ENCODE data around the gene MICALL2.

Gene MICALL2

GRCh38 chr7:1387261-1387660 is 72.0 kb downstream of the MICALL2 start:
- Histone ChIP-seq H4K8ac (ENCODE audit: low read length) (no peak overlapping the region), H3K14ac (ENCODE audit: low read length in 2 of 2) (no peak overlapping the region), H3K4me3 (ENCODE audit: insufficient read depth in 1 of 2, low read depth in 1 of 2, low read length in 2 of 2) (no peak overlapping the region), H3K18ac (ENCODE audit: low read depth in 1 of 2, low read length in 2 of 2) (no peak overlapping the region), H3K9ac (ENCODE audit: low read length) (no peak overlapping the region), H3K23ac (ENCODE audit: low read length in 2 of 2) (no peak overlapping the region), H3K27ac (ENCODE audit: low read length, poor library complexity, severe bottlenecking) (no peak overlapping the region), H3K4ac (ENCODE audit: low read depth in 1 of 2, low read length in 2 of 2) (no peak overlapping the region), H2BK120ac (ENCODE audit: low read depth, low read length) (no peak overlapping the region), H3K4me2 (ENCODE audit: low read length, poor library complexity, severe bottlenecking) (no peak overlapping the region), H3K4me1 (ENCODE audit: control insufficient read depth, insufficient read depth, low read depth, low read length) (no peaks in the 10 kb centered on the region), H2BK12ac (ENCODE audit: low read length in 2 of 2) (no peak overlapping the region), H2BK15ac (ENCODE audit: low read depth, poor library complexity, severe bottlenecking) (no peak overlapping the region), H2BK5ac (ENCODE audit: low read depth, low read length, poor library complexity, severe bottlenecking) (no peak overlapping the region), H2AFZ (ENCODE audit: low read depth, low read length) (no peak overlapping the region), H2AK5ac (ENCODE audit: low read length, severe bottlenecking) (no peak overlapping the region), H3K9me3 (ENCODE audit: control insufficient read depth, low read length) (peaks cover 11% of the 10 kb centered on the region), H4K91ac (ENCODE audit: low read length) (peak overlapping the region; percentile 28), H3K79me1 (replicated peaks; ENCODE audit: low read length, poor library complexity, severe bottlenecking) (no peaks in the 10 kb centered on the region), H3K27me3 (ENCODE audit: control insufficient read depth in 1 of 2, insufficient read depth in 1 of 2, low read length in 2 of 2) (peaks cover 42 to 83% of the 10 kb centered on the region in 2 experiments), H3K36me3 (ENCODE audit: control insufficient read depth in 1 of 2, insufficient read depth in 2 of 2, low read depth in 1 of 2, low read length in 2 of 2) (no peaks in the 10 kb centered on the region)
- WGBS = 79% methylated on average over 17 of the region's 18 CpGs
- no peak for DNase-seq

- H2AK5ac ChIP-seq (ENCODE audit: low read length, severe bottlenecking) = no peak overlapping the region
- no peak overlapping the region for H3K4me3 ChIP-seq (ENCODE audit: insufficient read depth in 1 of 2, low read depth in 1 of 2, low read length in 2 of 2)
- H2BK15ac ChIP-seq (ENCODE audit: low read depth, poor library complexity, severe bottlenecking) = no peak overlapping the region
- H3K14ac ChIP-seq (ENCODE audit: low read length in 2 of 2) = no peak overlapping the region
- 84% methylated on average over 25 of the region's 25 CpGs for WGBS
- H3K9me3 ChIP-seq (ENCODE audit: control insufficient read depth, low read length) = peaks cover 7% of the 10 kb centered on the region
- no peak overlapping the region for H3K23ac ChIP-seq (ENCODE audit: low read length in 2 of 2)
- no peak overlapping the region for H2AFZ ChIP-seq (ENCODE audit: low read depth, low read length)
- no peaks in the 10 kb centered on the region for H3K4me1 ChIP-seq (ENCODE audit: control insufficient read depth, insufficient read depth, low read depth, low read length)
- H3K18ac ChIP-seq (ENCODE audit: low read depth in 1 of 2, low read length in 2 of 2) = no peak overlapping the region
- no peak overlapping the region for H3K4me2 ChIP-seq (ENCODE audit: low read length, poor library complexity, severe bottlenecking)
- H2BK5ac ChIP-seq (ENCODE audit: low read depth, low read length, poor library complexity, severe bottlenecking) = no peak overlapping the region
- H3K27me3 ChIP-seq (ENCODE audit: control insufficient read depth in 1 of 2, insufficient read depth in 1 of 2, low read length in 2 of 2) = peaks cover 37 to 85% of the 10 kb centered on the region in 2 experiments
- no peak overlapping the region for H4K91ac ChIP-seq (ENCODE audit: low read length)
- H3K9ac ChIP-seq (ENCODE audit: low read length) = no peak overlapping the region
- DNase-seq = no peak
- no peaks in the 10 kb centered on the region for H3K36me3 ChIP-seq (ENCODE audit: control insufficient read depth in 1 of 2, insufficient read depth in 2 of 2, low read depth in 1 of 2, low read length in 2 of 2)
- H2BK12ac ChIP-seq (ENCODE audit: low read length in 2 of 2) = no peak overlapping the region
- H2BK120ac ChIP-seq (ENCODE audit: low read depth, low read length) = no peak overlapping the region
- no peak overlapping the region for H3K27ac ChIP-seq (ENCODE audit: low read length, poor library complexity, severe bottlenecking)
- no peak overlapping the region for H3K4ac ChIP-seq (ENCODE audit: low read depth in 1 of 2, low read length in 2 of 2)
- no peaks in the 10 kb centered on the region for H3K79me1 ChIP-seq (replicated peaks; ENCODE audit: low read length, poor library complexity, severe bottlenecking)
- H4K8ac ChIP-seq (ENCODE audit: low read length) = no peak overlapping the region
These were observed 72.5 kb downstream of the MICALL2 start for GRCh38 chr7:1386623-1387220.

- no peak overlapping the region for H3K4me3 ChIP-seq (ENCODE audit: insufficient read depth in 1 of 2, low read depth in 1 of 2, low read length in 2 of 2)
- H3K9ac ChIP-seq (ENCODE audit: low read length) = no peak overlapping the region
- H4K8ac ChIP-seq (ENCODE audit: low read length) = no peak overlapping the region
- no peak overlapping the region for H2AFZ ChIP-seq (ENCODE audit: low read depth, low read length)
- H4K91ac ChIP-seq (ENCODE audit: low read length) = no peak overlapping the region
- DNase-seq = no peak
- H3K4me1 ChIP-seq (ENCODE audit: control insufficient read depth, insufficient read depth, low read depth, low read length) = no peaks in the 10 kb centered on the region
- no peaks in the 10 kb centered on the region for H3K9me3 ChIP-seq (ENCODE audit: control insufficient read depth, low read length)
- H2BK5ac ChIP-seq (ENCODE audit: low read depth, low read length, poor library complexity, severe bottlenecking) = no peak overlapping the region
- no peak overlapping the region for H3K27ac ChIP-seq (ENCODE audit: low read length, poor library complexity, severe bottlenecking)
- H2BK15ac ChIP-seq (ENCODE audit: low read depth, poor library complexity, severe bottlenecking) = no peak overlapping the region
- H3K18ac ChIP-seq (ENCODE audit: low read depth in 1 of 2, low read length in 2 of 2) = no peak overlapping the region
- H2BK12ac ChIP-seq (ENCODE audit: low read length in 2 of 2) = no peak overlapping the region
- H3K23ac ChIP-seq (ENCODE audit: low read length in 2 of 2) = no peak overlapping the region
- H2AK5ac ChIP-seq (ENCODE audit: low read length, severe bottlenecking) = no peak overlapping the region
- H3K79me1 ChIP-seq (replicated peaks; ENCODE audit: low read length, poor library complexity, severe bottlenecking) = no peaks in the 10 kb centered on the region
- H3K4ac ChIP-seq (ENCODE audit: low read depth in 1 of 2, low read length in 2 of 2) = no peak overlapping the region
- no peak overlapping the region for H3K4me2 ChIP-seq (ENCODE audit: low read length, poor library complexity, severe bottlenecking)
- H3K14ac ChIP-seq (ENCODE audit: low read length in 2 of 2) = no peak overlapping the region
- no peak overlapping the region for H2BK120ac ChIP-seq (ENCODE audit: low read depth, low read length)
- H3K36me3 ChIP-seq (ENCODE audit: control insufficient read depth in 1 of 2, insufficient read depth in 2 of 2, low read depth in 1 of 2, low read length in 2 of 2) = no peaks in the 10 kb centered on the region
- H3K27me3 ChIP-seq (ENCODE audit: control insufficient read depth in 1 of 2, insufficient read depth in 1 of 2, low read length in 2 of 2) = peaks cover 32 to 82% of the 10 kb centered on the region in 2 experiments
- WGBS = 77% methylated on average over 34 of the region's 38 CpGs
These were observed 73.3 kb downstream of the MICALL2 start for GRCh38 chr7:1385809-1386622.

GRCh38 chr7:1385086-1385808 is 74.0 kb downstream of the MICALL2 start:
- 77% methylated on average over 22 of the region's 23 CpGs for WGBS

More at GRCh38 chr7:1385086-1385808, 74.0 kb downstream of the MICALL2 start:
- Histone ChIP-seq H3K23ac (ENCODE audit: low read length in 2 of 2) (no peak overlapping the region), H2AK5ac (ENCODE audit: low read length, severe bottlenecking) (no peak overlapping the region), H2BK5ac (ENCODE audit: low read depth, low read length, poor library complexity, severe bottlenecking) (no peak overlapping the region), H2BK120ac (ENCODE audit: low read depth, low read length) (no peak overlapping the region), H4K91ac (ENCODE audit: low read length) (no peak overlapping the region), H3K4me1 (ENCODE audit: control insufficient read depth, insufficient read depth, low read depth, low read length) (no peaks in the 10 kb centered on the region), H3K14ac (ENCODE audit: low read length in 2 of 2) (no peak overlapping the region), H3K9me3 (ENCODE audit: control insufficient read depth, low read length) (no peaks in the 10 kb centered on the region), H3K18ac (ENCODE audit: low read depth in 1 of 2, low read length in 2 of 2) (no peak overlapping the region), H3K36me3 (ENCODE audit: control insufficient read depth in 1 of 2, insufficient read depth in 2 of 2, low read depth in 1 of 2, low read length in 2 of 2) (no peaks in the 10 kb centered on the region), H2BK12ac (ENCODE audit: low read length in 2 of 2) (no peak overlapping the region), H3K4ac (ENCODE audit: low read depth in 1 of 2, low read length in 2 of 2) (no peak overlapping the region), H3K4me2 (ENCODE audit: low read length, poor library complexity, severe bottlenecking) (no peak overlapping the region), H3K27me3 (ENCODE audit: control insufficient read depth in 1 of 2, insufficient read depth in 1 of 2, low read length in 2 of 2) (peaks cover 30 to 82% of the 10 kb centered on the region in 2 experiments), H2AFZ (ENCODE audit: low read depth, low read length) (no peak overlapping the region), H4K8ac (ENCODE audit: low read length) (no peak overlapping the region), H3K9ac (ENCODE audit: low read length) (no peak overlapping the region), H3K27ac (ENCODE audit: low read length, poor library complexity, severe bottlenecking) (no peak overlapping the region), H2BK15ac (ENCODE audit: low read depth, poor library complexity, severe bottlenecking) (no peak overlapping the region), H3K79me1 (replicated peaks; ENCODE audit: low read length, poor library complexity, severe bottlenecking) (no peaks in the 10 kb centered on the region), H3K4me3 (ENCODE audit: insufficient read depth in 1 of 2, low read depth in 1 of 2, low read length in 2 of 2) (no peak overlapping the region)
- DNase-seq = no peak

Data from mesenchymal stem cell (in vitro differentiated cells and primary cell).